Mammary epithelial cell (primary cell): ENCODE data around the gene AGMAT.

Experiments
- CTCF ChIP-seq, 2 donors: IDR thresholded peaks in 1 of 2; conservative IDR thresholded peaks in 1 of 2; 2 replicates each; pipeline ENCODE4 v1.5.1; 2011 to 2012; ENCODE audit warnings: inconsistent platforms in 2 of 2, low read length in 2 of 2, mild to moderate bottlenecking in 2 of 2, control low read depth in 1 of 2, low read depth in 1 of 2; ENCODE audit not compliant: insufficient read depth in 1 of 2; ENCODE audit errors: extremely low read depth in 1 of 2
- EZH2 ChIP-seq: IDR thresholded peaks from 2 replicates; pipeline ENCODE4 v1.6.1; 2012; ENCODE audit warnings: low read length, inconsistent platforms, borderline replicate concordance

GRCh38 chr1:15524021-15524282 is 60.9 kb downstream of the AGMAT start, which contains the start of gene CASP9:
- no peak for TF ChIP-seq EZH2
- TF ChIP-seq CTCF (conservative IDR thresholded peaks at IDR 0.05 in 1 of 2, IDR thresholded peaks at IDR 0.05 in 1 of 2; ENCODE audit: extremely low read depth in 1 of 2, insufficient read depth in 1 of 2, low read depth in 1 of 2, low read length in 2 of 2) = no peak
